HG02973 (cell line): ENCODE data around the gene GNA12.
"Not testable (repeated sequence)": the region's sequence is repeated elsewhere in the genome, so short reads cannot be mapped to it uniquely, and the experiment has no call there.

Experiments used
- ATAC-seq: cut with Tn5 transposase; IDR thresholded peaks from one replicate; pipeline ENCODE4 v1.9.1; 2021; ENCODE audit warnings: moderate library complexity; ENCODE audit not compliant: unreplicated experiment

GNA12 gene

DNA sequence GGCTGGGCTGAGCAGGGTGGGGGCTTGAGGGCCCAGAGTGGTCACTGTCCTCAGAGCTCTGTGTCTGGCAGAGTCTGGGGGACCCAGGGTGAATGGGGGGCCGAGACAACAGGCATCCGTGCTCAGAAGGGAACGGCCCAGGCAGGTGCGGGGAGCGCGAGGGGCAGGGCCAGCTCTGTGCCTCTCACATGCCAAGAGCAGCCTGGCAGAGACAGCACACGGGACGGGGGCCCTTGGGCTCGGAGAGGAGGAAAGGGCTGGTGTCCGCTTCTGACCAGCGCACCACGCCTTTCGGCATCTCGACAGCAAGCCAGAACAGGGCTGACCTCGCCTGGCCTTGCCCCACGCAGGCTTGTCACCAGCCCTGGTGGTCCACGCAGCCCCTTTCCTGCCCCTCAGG, 142.7 kb downstream of the GNA12 start:
- no peak for ATAC-seq

DNA sequence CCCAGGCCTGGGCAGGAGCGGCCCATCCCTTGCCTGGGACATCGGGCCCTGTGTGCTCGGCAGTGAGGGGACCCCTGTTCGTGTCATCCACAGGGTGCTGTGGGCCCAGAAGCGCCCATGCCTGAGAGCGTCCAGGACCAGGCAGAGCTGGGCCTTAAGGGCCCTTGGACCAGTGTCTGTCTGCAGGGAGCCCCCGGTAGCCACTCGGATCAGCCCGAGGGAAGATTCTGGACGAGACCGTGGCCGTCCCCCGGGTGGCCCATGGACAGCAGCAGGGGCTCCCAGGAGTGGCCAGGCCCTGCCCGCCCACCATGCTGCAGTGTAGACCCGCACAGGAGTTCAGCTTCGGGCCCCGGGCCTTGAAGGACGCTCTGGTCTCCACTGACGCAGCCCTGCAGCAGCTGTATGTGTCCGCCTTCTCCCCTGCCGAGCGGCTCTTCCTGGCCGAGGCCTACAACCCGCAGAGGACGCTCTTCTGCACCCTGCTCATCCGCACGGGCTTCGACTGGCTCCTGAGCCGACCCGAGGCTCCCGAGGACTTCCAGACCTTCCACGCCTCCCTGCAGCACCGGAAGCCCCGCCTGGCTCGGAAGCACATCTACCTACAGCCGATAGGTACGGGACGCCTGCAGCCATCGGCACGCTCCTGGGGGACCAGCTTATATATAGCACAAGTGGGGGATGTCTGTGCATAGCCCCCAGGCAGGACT, 143.8 kb downstream of the GNA12 start:
- no peak for ATAC-seq

- no peak for ATAC-seq
Measured at GRCh38 chr7:2699289-2699620, 144.9 kb downstream of the GNA12 start.

GRCh38 chr7:2698581-2699288, 145.4 kb downstream of the GNA12 start:
- ATAC-seq = peak; percentile 95

GRCh38 chr7:2694122-2694436, 150.0 kb downstream of the GNA12 start:
- not testable (repeated sequence) for ATAC-seq

GRCh38 chr7:2693420-2694121, 150.5 kb downstream of the GNA12 start:
- not testable (repeated sequence) for ATAC-seq

- ATAC-seq = no peak
Measured at GRCh38 chr7:2692543-2692942, 151.6 kb downstream of the GNA12 start.

- ATAC-seq = not testable (repeated sequence)
Measured at GRCh38 chr7:2691932-2692439, 152.1 kb downstream of the GNA12 start.

- ATAC-seq = no peak
Measured at GRCh38 chr7:2691011-2691707, 152.9 kb downstream of the GNA12 start.

- no peak for ATAC-seq
Measured at GRCh38 chr7:2689951-2690705, 154.0 kb downstream of the GNA12 start.

GRCh38 chr7:2689343-2689847, 154.7 kb downstream of the GNA12 start:
- ATAC-seq = no peak

DNA sequence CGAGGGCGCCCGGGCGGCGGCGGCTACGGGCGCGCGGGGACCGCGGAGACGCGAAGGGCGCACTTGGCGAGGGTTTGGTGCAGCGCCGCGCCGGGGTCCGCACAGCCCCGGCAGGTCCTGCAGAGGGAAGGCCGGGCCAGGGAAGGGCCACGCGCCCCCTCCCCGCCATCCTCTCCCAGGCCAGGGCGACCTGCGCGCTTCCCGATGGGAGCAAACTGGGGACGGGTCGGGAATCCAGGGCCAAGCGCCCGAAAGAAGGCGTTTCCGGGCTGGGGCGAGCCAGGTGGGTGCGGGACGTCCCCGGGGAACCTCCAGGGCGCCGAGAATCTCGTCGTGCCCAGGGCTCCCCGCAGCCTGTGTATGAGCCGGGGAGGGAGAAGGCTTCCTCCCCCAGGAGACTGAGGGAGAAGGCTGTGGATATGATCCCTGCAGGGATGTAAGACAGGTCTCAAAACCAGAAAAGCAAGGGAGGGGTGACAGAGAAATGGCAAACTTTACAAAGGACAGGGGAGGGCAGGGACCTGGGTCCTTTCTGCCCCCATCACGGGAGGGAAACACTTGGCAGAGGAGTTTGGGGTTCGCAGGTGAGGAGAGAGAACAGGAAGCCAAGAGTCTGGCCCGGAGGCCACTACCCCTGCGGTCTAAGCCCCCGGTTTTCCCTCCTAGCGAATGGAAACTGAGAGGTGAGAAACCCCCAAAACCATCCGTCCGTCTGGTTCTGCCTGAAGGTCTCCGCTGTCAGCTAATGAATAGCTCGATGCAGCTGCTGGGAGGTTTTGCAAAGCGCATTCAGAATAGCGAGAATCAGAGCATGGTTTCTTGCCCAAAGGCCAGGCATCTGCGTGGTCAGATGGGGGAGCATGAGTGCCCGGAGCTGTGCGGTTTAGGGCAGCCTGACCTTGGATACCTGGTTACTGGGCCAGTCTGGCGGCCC, 155.4 kb downstream of the GNA12 start:
- ATAC-seq = peak; percentile 59

DNA sequence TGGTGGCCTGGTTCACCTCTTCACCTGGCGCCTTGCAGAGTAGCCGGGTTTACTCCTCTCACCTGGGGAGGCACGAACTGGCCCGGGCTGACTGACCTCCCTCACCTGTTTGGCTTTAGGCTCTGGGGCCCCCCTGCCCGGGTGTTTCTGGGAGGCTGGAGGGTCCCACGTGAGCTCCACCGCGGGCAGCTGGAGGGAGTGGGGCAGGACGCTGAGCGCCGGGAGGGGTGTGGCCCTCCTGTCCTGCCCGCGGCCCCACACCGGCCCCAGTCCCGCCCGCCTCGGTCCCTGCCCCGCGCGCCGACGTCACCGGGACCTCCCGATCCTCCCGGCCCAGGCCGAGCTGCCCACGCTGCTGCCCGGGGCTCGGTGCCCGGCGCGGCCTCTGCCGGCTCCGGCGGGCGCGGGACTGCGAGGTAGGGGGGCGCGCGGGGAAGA, 156.2 kb downstream of the GNA12 start, which contains the start of gene AMZ1:
TSS of gene AMZ1 (plus strand) at position 322 of the 438 bp plus-strand sequence. CDS start 12,250 bp downstream, outside the sequence.
- ATAC-seq = no peak

DNA sequence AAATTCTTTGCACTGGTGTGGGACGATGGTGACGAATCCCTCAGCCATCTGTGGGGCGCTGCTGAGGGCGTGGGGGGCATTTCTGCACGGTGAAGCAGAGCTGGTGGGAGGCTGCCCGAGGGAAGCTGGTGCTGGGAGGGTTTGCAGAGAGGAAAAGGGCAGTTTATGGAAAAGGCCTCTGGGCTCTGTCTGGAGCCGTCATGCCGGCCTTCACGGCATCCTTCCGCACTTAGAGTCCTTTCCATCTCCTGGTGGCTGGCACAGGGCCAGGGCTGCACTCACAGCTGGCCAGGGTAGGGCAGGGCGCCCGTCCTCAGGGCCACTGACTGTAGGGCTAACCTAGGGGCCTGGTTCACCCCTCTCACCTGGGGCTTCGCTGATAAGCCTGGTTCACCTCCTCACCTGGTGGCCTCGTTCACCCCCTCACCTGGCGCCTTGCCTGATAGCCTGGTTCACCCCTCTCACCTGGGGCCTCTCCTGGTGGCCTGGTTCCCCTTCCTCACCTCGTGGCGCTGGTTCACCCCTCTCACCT, 156.7 kb downstream of the GNA12 start:
- no peak for ATAC-seq

GRCh38 chr7:2686101-2686500, 158.0 kb downstream of the GNA12 start:
- no peak for ATAC-seq

GRCh38 chr7:2684501-2684900, 159.6 kb downstream of the GNA12 start:
- no peak for ATAC-seq

DNA sequence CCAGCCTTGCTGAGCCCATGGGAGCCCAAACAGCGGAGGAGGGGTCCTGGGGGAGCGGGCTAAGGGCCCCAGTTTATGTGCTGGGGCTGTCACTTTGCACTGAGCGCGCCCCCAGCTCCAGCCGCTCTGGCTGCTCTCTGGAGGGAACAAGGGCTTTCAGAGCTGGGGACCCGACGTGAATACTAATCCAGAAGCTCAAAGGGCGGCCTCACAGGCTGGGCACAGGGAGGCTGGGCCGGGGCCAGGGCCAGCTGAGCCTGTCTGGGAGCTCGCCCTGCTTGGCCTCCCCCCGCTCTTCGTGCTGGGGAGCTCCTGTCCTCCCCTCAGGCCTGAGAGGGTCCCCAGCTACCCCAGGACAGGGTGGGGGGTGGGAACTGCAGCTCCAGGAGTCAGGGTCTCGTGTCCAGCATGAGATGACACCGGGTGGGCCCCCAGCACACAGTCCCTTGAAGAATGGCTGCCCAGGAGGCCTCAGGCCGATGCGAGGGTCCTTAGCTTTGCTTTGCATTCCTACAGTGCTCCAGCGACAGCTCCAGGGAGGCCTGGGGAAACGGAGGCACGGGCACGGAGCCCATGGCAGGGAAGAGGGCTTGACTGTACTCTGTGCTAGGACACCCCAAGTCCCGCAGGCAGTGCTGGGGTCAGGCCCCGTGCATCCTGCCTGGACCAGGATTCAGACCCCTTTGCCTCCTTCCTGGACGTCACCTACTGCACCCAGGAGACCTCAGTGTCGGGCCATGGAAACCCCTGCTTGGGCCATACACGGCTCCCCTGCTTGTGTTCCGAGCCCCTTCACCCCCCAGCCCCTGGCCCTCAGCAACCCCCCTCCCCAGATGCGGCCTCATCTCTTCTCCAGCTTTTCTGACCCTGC, 161.9 kb downstream of the GNA12 start:
- no peak for ATAC-seq
